H1 (cell line): ENCODE measurements around the gene PHACTR1. TPM values are rescaled to one million over a fixed set of nuclear protein-coding genes. Genes with fewer than 3 reads are reported as not detected.

Experiments used
- CTCF ChIA-PET: fragments of 300-600 bp; sonication (Branson Sonifier 250); formaldehyde crosslinking; loops from one replicate; lab custom pipeline; 2021; ENCODE audit not compliant: partially characterized antibody; lab: Charles Lee
- POLR2A ChIA-PET: fragments of 300-600 bp; sonication (Branson Sonifier 250); formaldehyde crosslinking; loops from one replicate; lab custom pipeline; 2021; ENCODE audit warnings: inconsistent platforms; ENCODE audit not compliant: partially characterized antibody; lab: Charles Lee
- DNase-seq, 2 experiments: peaks; one replicate each; pipeline versions ENCODE4 v3.0.0 to v3.0.0-alpha.2; 2010 to 2022; ENCODE audit warnings: low spot score in 2 of 2, low read depth in 1 of 2, mixed read lengths in 1 of 2
- FAIRE-seq: peaks from 2 replicates; lab custom pipeline; 2011; peaks lifted over from hg19 to GRCh38; lab: Jason Lieb, UNC
- H2AFZ ChIP-seq: 2 replicates; pipeline ENCODE4 v1.8.1; 2012; ENCODE audit warnings: low read length, inconsistent platforms
- H2AK5ac ChIP-seq: 2 replicates; pipeline ENCODE4 v1.6.1; 2013; ENCODE audit warnings: low read depth, low read length
- H2BK120ac ChIP-seq: replicated peaks from 2 replicates; pipeline ENCODE3; 2013; ENCODE audit warnings: low read depth, low read length, inconsistent platforms
- H2BK12ac ChIP-seq: 2 replicates; pipeline ENCODE4 v1.6.1; 2013; ENCODE audit warnings: low read depth, low read length
- H2BK15ac ChIP-seq: 2 replicates; pipeline ENCODE4 v1.6.1; 2013; ENCODE audit warnings: low read length
- H2BK20ac ChIP-seq: 2 replicates; pipeline ENCODE4 v1.6.1; 2013; ENCODE audit warnings: low read length
- H2BK5ac ChIP-seq: 2 replicates; pipeline ENCODE4 v1.6.1; 2013; ENCODE audit warnings: low read depth, low read length
- H3K14ac ChIP-seq: 2 replicates; pipeline ENCODE4 v1.6.1; 2013; ENCODE audit warnings: inconsistent platforms; ENCODE audit not compliant: insufficient read length
- H3K18ac ChIP-seq: 2 replicates; pipeline ENCODE4 v1.6.1; 2013; ENCODE audit warnings: low read length; ENCODE audit errors: extremely low read depth
- H3K23ac ChIP-seq: 2 replicates; pipeline ENCODE4 v1.6.1; 2013; ENCODE audit warnings: inconsistent platforms; ENCODE audit not compliant: insufficient read length
- H3K23me2 ChIP-seq: 2 replicates; pipeline ENCODE4 v1.6.1; 2013; ENCODE audit warnings: low read depth, low read length
- H3K27ac ChIP-seq: 2 replicates; pipeline ENCODE4 v1.6.1; 2011; ENCODE audit warnings: low read depth, low read length, inconsistent platforms
- H3K27me3 ChIP-seq, 4 experiments: replicated peaks in 1 of 4; 1 replicate in 1 of 4; 2 replicates in 3 of 4; pipeline versions ENCODE4 v1.6.1 to v1.8.1; 2011 to 2013; ENCODE audit warnings: low read length in 3 of 4, mild to moderate bottlenecking in 3 of 4, inconsistent platforms in 2 of 4, mixed read lengths in 2 of 4, moderate library complexity in 1 of 4; ENCODE audit not compliant: control insufficient read depth in 3 of 4, insufficient read depth in 3 of 4; ENCODE audit errors: extremely low read depth in 1 of 4
- H3K36me3 ChIP-seq, 4 experiments: 2 replicates each; pipeline versions ENCODE4 v1.6.1 to v1.8.1; 2011 to 2013; ENCODE audit warnings: mild to moderate bottlenecking in 4 of 4, low read length in 3 of 4, moderate library complexity in 2 of 4, control low read depth in 1 of 4, inconsistent platforms in 1 of 4; ENCODE audit not compliant: insufficient read depth in 4 of 4, control insufficient read depth in 2 of 4
- H3K4ac ChIP-seq: replicated peaks from 2 replicates; pipeline ENCODE3; 2013; ENCODE audit warnings: low read length, low read depth, mixed read lengths, inconsistent platforms; ENCODE audit not compliant: insufficient read length
- H3K4me1 ChIP-seq, 4 experiments: replicated peaks in 1 of 4; 1 replicate in 1 of 4; 2 replicates in 3 of 4; pipeline versions ENCODE4 v1.6.1 to v1.8.1; 2011 to 2013; ENCODE audit warnings: low read length in 3 of 4, inconsistent platforms in 2 of 4, mixed read lengths in 1 of 4; ENCODE audit not compliant: insufficient read depth in 4 of 4, control insufficient read depth in 3 of 4
- H3K4me2 ChIP-seq, 2 experiments: 2 replicates each; pipeline versions ENCODE4 v1.6.1 to v1.8.1; 2011 to 2013; ENCODE audit warnings: low read depth in 2 of 2, low read length in 2 of 2, control low read depth in 1 of 2, inconsistent platforms in 1 of 2, mild to moderate bottlenecking in 1 of 2; ENCODE audit not compliant: insufficient read depth in 1 of 2
- H3K4me3 ChIP-seq, 4 experiments: fragments of 200-600, 300-600 bp in 1 of 4; sonication (generic), shearing (Covaris generic), sonication (Bioruptor Twin) in 1 of 4; 2 replicates each; pipeline versions ENCODE4 v1.5.1 to v1.8.1; 2011 to 2016; ENCODE audit warnings: low read length in 4 of 4, low read depth in 3 of 4, control low read depth in 2 of 4, inconsistent platforms in 2 of 4, mild to moderate bottlenecking in 2 of 4, mixed read lengths in 1 of 4, moderate library complexity in 1 of 4; ENCODE audit not compliant: insufficient read depth in 2 of 4; ENCODE audit errors: extremely low read depth in 1 of 4
- H3K56ac ChIP-seq: replicated peaks from 2 replicates; pipeline ENCODE3; 2013; ENCODE audit warnings: low read depth, mild to moderate bottlenecking, mixed read lengths, low read length, inconsistent platforms; ENCODE audit not compliant: insufficient read length
- H3K79me1 ChIP-seq: 2 replicates; pipeline ENCODE4 v1.6.1; 2013; ENCODE audit warnings: low read depth, low read length, control low read depth
- H3K79me2 ChIP-seq, 2 experiments: 2 replicates each; pipeline versions ENCODE4 v1.6.1 to v1.8.1; 2012 to 2013; ENCODE audit warnings: low read length in 2 of 2, mild to moderate bottlenecking in 2 of 2, inconsistent platforms in 1 of 2; ENCODE audit not compliant: insufficient read depth in 2 of 2, control insufficient read depth in 1 of 2
- H3K9ac ChIP-seq, 4 experiments: replicated peaks in 1 of 4; 1 replicate in 1 of 4; 2 replicates in 3 of 4; pipeline versions ENCODE4 v1.6.1 to v1.8.1; 2011 to 2013; ENCODE audit warnings: low read depth in 3 of 4, low read length in 3 of 4, control low read depth in 2 of 4, mild to moderate bottlenecking in 2 of 4, moderate library complexity in 2 of 4, inconsistent platforms in 1 of 4; ENCODE audit errors: extremely low read depth in 1 of 4
- H3K9me3 ChIP-seq, 2 experiments: 2 replicates each; pipeline versions ENCODE4 v1.6.1 to v1.8.1; 2012 to 2013; ENCODE audit warnings: mild to moderate bottlenecking in 2 of 2, moderate library complexity in 2 of 2, control low read depth in 1 of 2, inconsistent platforms in 1 of 2, low read depth in 1 of 2, low read length in 1 of 2, mixed read lengths in 1 of 2; ENCODE audit not compliant: insufficient read depth in 2 of 2
- H4K20me1 ChIP-seq, 2 experiments: replicated peaks in 1 of 2; 2 replicates each; pipeline versions ENCODE3 to v1.8.1; 2011 to 2013; ENCODE audit warnings: inconsistent platforms in 2 of 2, low read length in 2 of 2, mild to moderate bottlenecking in 1 of 2; ENCODE audit not compliant: insufficient read depth in 2 of 2, control insufficient read depth in 1 of 2
- H4K5ac ChIP-seq: 2 replicates; pipeline ENCODE4 v1.6.1; 2013; ENCODE audit warnings: low read length, low read depth, mixed read lengths, inconsistent platforms; ENCODE audit not compliant: insufficient read length
- H4K8ac ChIP-seq: 2 replicates; pipeline ENCODE4 v1.8.0; 2013; ENCODE audit warnings: mild to moderate bottlenecking, moderate library complexity, low read length, inconsistent platforms; ENCODE audit not compliant: insufficient read depth; ENCODE audit errors: extremely low read depth
- H4K91ac ChIP-seq: replicated peaks from 2 replicates; pipeline ENCODE3; 2013; ENCODE audit warnings: low read length, mixed read lengths, inconsistent platforms; ENCODE audit not compliant: insufficient read length
- CBX8 ChIP-seq: fragments of 300-800, 300-1000 bp; sonication (generic); IDR thresholded peaks from 2 replicates; pipeline ENCODE4 v1.7.1; 2016; ENCODE audit warnings: low read depth, low read length, borderline replicate concordance
- E2F6 ChIP-seq: IDR thresholded peaks from 2 replicates; pipeline ENCODE4 v1.6.1; 2012; ENCODE audit warnings: inconsistent platforms
- EZH2 ChIP-seq: fragments of 200-600 bp; sonication (generic); IDR thresholded peaks from 2 replicates; pipeline ENCODE4 v1.7.1; 2012; ENCODE audit warnings: low read depth, mild to moderate bottlenecking, moderate library complexity, low read length, inconsistent platforms; ENCODE audit not compliant: severe bottlenecking
- FOSL1 ChIP-seq: IDR thresholded peaks from 2 replicates; pipeline ENCODE4 v1.6.1; 2011; ENCODE audit warnings: mild to moderate bottlenecking, low read depth, low read length, moderate library complexity; ENCODE audit not compliant: insufficient read depth
- GABPA ChIP-seq: IDR thresholded peaks from 2 replicates; pipeline ENCODE4 v1.6.1; 2011; ENCODE audit warnings: mild to moderate bottlenecking, low read length, moderate library complexity, borderline replicate concordance; ENCODE audit not compliant: insufficient read depth
- KDM4A ChIP-seq: IDR thresholded peaks from one replicate; pipeline ENCODE4 v1.7.1; 2012; ENCODE audit warnings: low read depth, mild to moderate bottlenecking, moderate library complexity, low read length, inconsistent platforms; ENCODE audit not compliant: severe bottlenecking
- POU5F1 ChIP-seq: IDR thresholded peaks from 2 replicates; pipeline ENCODE4 v1.6.1; 2011; ENCODE audit warnings: low read depth, mild to moderate bottlenecking, low read length, moderate library complexity
- RNF2 ChIP-seq: fragments of 200-900, 300-1000 bp; sonication (generic); IDR thresholded peaks from 2 replicates; pipeline ENCODE4 v1.7.1; 2016; ENCODE audit warnings: borderline replicate concordance, low read depth, mild to moderate bottlenecking, antibody characterized with exemption, low read length; ENCODE audit not compliant: poor library complexity, severe bottlenecking; ENCODE audit errors: missing control alignments
- SIX5 ChIP-seq: IDR thresholded peaks from 2 replicates; pipeline ENCODE4 v1.6.1; 2011; ENCODE audit warnings: mild to moderate bottlenecking, low read depth, low read length
- SP1 ChIP-seq: IDR thresholded peaks from 2 replicates; pipeline ENCODE4 v1.6.1; 2011; ENCODE audit warnings: low read depth, low read length
- SP2 ChIP-seq: IDR thresholded peaks from 2 replicates; pipeline ENCODE4 v1.6.1; 2012; ENCODE audit warnings: mild to moderate bottlenecking, low read length, inconsistent platforms
- SP4 ChIP-seq: IDR thresholded peaks from 2 replicates; pipeline ENCODE4 v1.6.1; 2012; ENCODE audit warnings: low read length, inconsistent platforms
- SRF ChIP-seq: IDR thresholded peaks from 2 replicates; pipeline ENCODE4 v1.6.1; 2011; ENCODE audit warnings: mild to moderate bottlenecking, low read depth, low read length, moderate library complexity
- TAF7 ChIP-seq: optimal IDR thresholded peaks from 2 replicates; pipeline ENCODE3; 2011; ENCODE audit warnings: low read depth, mild to moderate bottlenecking, inconsistent platforms, low read length, moderate library complexity, borderline replicate concordance
- WGBS, 2 experiments: shearing (Covaris generic) in 1 of 2; methylation state at CpG; one replicate each; pipeline versions ENCODE4 v1.1.6 to v1.1.7; 2013 to 2015; ENCODE audit warnings: low lambda C conversion rate in 2 of 2, mixed read lengths in 2 of 2, inconsistent platforms in 1 of 2, low coverage in 1 of 2, missing lambda C conversion rate in 1 of 2; ENCODE audit not compliant: insufficient replicate concordance in 2 of 2, insufficient coverage in 1 of 2, insufficient read length in 1 of 2; ENCODE audit errors: extremely low coverage in 1 of 2, missing lambda C conversion rate in 1 of 2; 5-methylcytosine and 5-hydroxymethylcytosine counted together
- polyA plus RNA-seq, 7 experiments: library from polyadenylated mRNA; depleted of rRNA in 3 of 7; stranded (reverse) in 5 of 7; unstranded in 2 of 7; fragments of >200 nt in 5 of 7; fragments of 200-250 nt in 2 of 7; gene quantifications; 1 replicate in 5 of 7; 2 replicates in 1 of 7; 4 replicates in 1 of 7; pipeline versions ENCODE4 v1.2.1 to v1.2.3, GENCODE V29; 2011 to 2013; ENCODE audit warnings: missing spikeins in 2 of 7, mixed read lengths in 2 of 7
- total RNA-seq: library from RNA; stranded (reverse); fragmentation: NEBNext Ultra II Directional; extraction: Animal tissue kit (Norgen Biotek cat#: 25700); gene quantifications from 2 replicates; pipeline ENCODE4 v1.2.1, GENCODE V29; 2021

Gene PHACTR1
- total and polyA plus RNA-seq, 2 of the 8 experiments (the other 6 are each of a cell fraction or from before 2014, with no cell fraction given), result 3.9 to 17.1 TPM

DNA sequence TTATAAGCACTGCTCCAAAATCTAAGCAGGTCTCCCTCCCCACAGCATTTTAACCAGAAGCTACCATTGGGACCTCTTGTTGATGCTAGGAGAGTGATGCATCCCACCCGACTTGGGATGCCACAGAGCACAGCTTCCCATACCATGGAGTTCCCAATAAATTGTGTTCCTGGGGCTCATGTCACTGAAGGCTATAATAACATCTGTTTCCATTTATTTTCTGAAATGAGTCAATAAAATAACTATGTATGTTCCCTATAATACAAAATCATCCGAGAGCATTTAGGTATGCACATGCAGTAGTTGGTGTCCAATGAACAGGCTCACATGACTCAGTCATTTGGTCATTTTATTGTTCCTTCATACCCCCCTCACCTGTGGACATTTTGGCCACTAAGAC, 407.6 kb downstream of the PHACTR1 start:
- Histone ChIP-seq H2BK120ac (no peak overlapping the region), H3K23me2 (no peaks in the 10 kb centered on the region), H3K56ac (no peak overlapping the region), H3K4me3 (no peak overlapping the region), H3K9me3 (no peaks in the 10 kb centered on the region), H4K8ac (no peak overlapping the region), H3K79me1 (no peaks in the 10 kb centered on the region), H2AFZ (no peak overlapping the region), H3K4me2 (no peak overlapping the region), H2BK12ac (no peak overlapping the region), H3K18ac (no peak overlapping the region), H2BK5ac (no peak overlapping the region), H2AK5ac (no peak overlapping the region), H3K27ac (no peak overlapping the region), H4K91ac (no peak overlapping the region), H3K4ac (no peak overlapping the region), H2BK20ac (no peak overlapping the region), H3K36me3 (no peaks in the 10 kb centered on the region), H3K4me1 (peaks cover 0 to 12% (median 7%) of the 10 kb centered on the region in 4 experiments; a peak in 6 of 7 replicates), H2BK15ac (no peak overlapping the region), H3K14ac (no peak overlapping the region), H3K9ac (no peak overlapping the region), H4K5ac (no peak overlapping the region), H3K23ac (no peak overlapping the region), H3K27me3 (no peaks in the 10 kb centered on the region), H4K20me1 (no peaks in the 10 kb centered on the region), H3K79me2 (no peaks in the 10 kb centered on the region)
- WGBS, 2 experiments, result 87% methylated on average over 2 of the region's 2 CpGs; no CpG with 5 or more reads in 1 of the 2 experiments
- CTCF ChIA-PET, result interaction anchor here (1.1 to 5.5 kb wide), 5 partner anchors 10 to 211 kb away, joined by 3 to 37 read pairs (median 4); no protein-coding TSS in a partner anchor
- POLR2A ChIA-PET, result no interaction called here
- no peak for FAIRE-seq
- no peak for DNase-seq
- TF ChIP-seq FOSL1 (no peak), SIX5 (no peak), SP4 (no peak), SP1 (no peak), E2F6 (no peak), CBX8 (no peak), SRF (no peak), TAF7 (no peak), KDM4A (no peak), SP2 (no peak), EZH2 (no peak), GABPA (no peak), POU5F1 (no peak), RNF2 (no peak)
